Hepatocyte (in vitro differentiated cells): ENCODE results near the gene KIF1B.

Experiments used
- CTCF ChIP-seq: fragments of 200-600 bp; sonication (generic); IDR thresholded peaks from 2 replicates; pipeline ENCODE4 v1.5.1; 2016; ENCODE audit warnings: antibody characterized with exemption, mild to moderate bottlenecking; ENCODE audit not compliant: poor library complexity
- EZH2 ChIP-seq: fragments of 200-600 bp; sonication (generic); IDR thresholded peaks from 2 replicates; pipeline ENCODE4 v1.6.1; 2016; ENCODE audit warnings: antibody characterized with exemption, mild to moderate bottlenecking, borderline replicate concordance
- EZH2phosphoT487 ChIP-seq: fragments of 200-600 bp; sonication (generic); IDR thresholded peaks from one replicate; pipeline ENCODE4 v1.6.1; 2018; ENCODE audit warnings: antibody characterized with exemption, mild to moderate bottlenecking, low read depth, moderate library complexity; ENCODE audit not compliant: unreplicated experiment, severe bottlenecking

- no peak for TF ChIP-seq CTCF
- TF ChIP-seq EZH2: no peak
- no peak for TF ChIP-seq EZH2phosphoT487
Observed at GRCh38 chr1:10288029-10288615, 77.8 kb downstream of the KIF1B start.
